Measurements from ENCODE around the gene CNTNAP2.

GRCh38 chr7:148445260-148446044 is 2328.9 kb downstream of the CNTNAP2 start:
- no peak for TF ChIP-seq CTCF (IDR thresholded peaks at IDR 0.05)
- no peak for TF ChIP-seq TCF7L2 (IDR thresholded peaks at IDR 0.05; ENCODE audit: low read depth, low read length)
- TF ChIP-seq REST (IDR thresholded peaks at IDR 0.05; ENCODE audit: insufficient read depth in 1 of 2, low read depth in 2 of 2, low read length in 1 of 2): no peak
- TF ChIP-seq POLR2AphosphoS5 (IDR thresholded peaks at IDR 0.05; ENCODE audit: low read depth, low read length): no peak
- no peak for TF ChIP-seq SIN3A (IDR thresholded peaks at IDR 0.05; ENCODE audit: borderline replicate concordance, insufficient read depth, low read depth, low read length)
